HG02943 (cell line): ENCODE measurements around the gene TGM3.

Experiments used
- ATAC-seq: cut with Tn5 transposase; IDR thresholded peaks from one replicate; pipeline ENCODE4 v1.9.1; 2021; ENCODE audit warnings: mild to moderate bottlenecking, low read depth, moderate library complexity; ENCODE audit not compliant: unreplicated experiment

Gene TGM3

GRCh38 chr20:2335096-2335870, 39.5 kb downstream of the TGM3 start:
- ATAC-seq = no peak

- no peak for ATAC-seq
Measured at GRCh38 chr20:2336471-2336870, 40.7 kb downstream of the TGM3 start.

GRCh38 chr20:2337142-2337541, 41.3 kb downstream of the TGM3 start:
- ATAC-seq = no peak

GRCh38 chr20:2338411-2339066, 42.7 kb downstream of the TGM3 start:
- no peak for ATAC-seq

- ATAC-seq = no peak
Measured at GRCh38 chr20:2340136-2340535, 44.3 kb downstream of the TGM3 start.

- no peak for ATAC-seq
Measured at GRCh38 chr20:2340823-2341222, 45.0 kb downstream of the TGM3 start.

- ATAC-seq = no peak
Measured at GRCh38 chr20:2341336-2341735, 45.5 kb downstream of the TGM3 start.

DNA sequence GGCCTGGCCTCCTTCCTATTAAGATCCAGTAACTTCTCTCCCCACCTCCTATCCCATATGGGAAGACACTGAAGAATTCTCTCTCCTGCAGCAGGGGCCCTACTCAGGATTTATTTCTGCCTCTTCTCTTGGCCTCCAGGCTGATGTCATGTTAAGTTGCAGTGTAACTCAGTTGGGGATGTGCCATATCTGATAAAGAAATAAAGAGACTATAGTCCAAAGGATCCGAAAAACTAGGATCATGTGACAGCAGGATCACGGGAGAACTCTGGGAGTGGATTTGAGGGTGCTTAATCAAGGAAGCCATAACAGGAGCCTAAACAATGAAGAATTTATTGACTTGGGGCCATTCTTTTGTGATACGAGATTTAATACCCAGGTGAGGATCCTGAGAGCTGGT, 46.4 kb downstream of the TGM3 start:
- ATAC-seq = no peak

- ATAC-seq = no peak
Measured at GRCh38 chr20:2346188-2346587, 50.4 kb downstream of the TGM3 start.

- no peak for ATAC-seq
Measured at GRCh38 chr20:2348336-2348735, 52.5 kb downstream of the TGM3 start.

DNA sequence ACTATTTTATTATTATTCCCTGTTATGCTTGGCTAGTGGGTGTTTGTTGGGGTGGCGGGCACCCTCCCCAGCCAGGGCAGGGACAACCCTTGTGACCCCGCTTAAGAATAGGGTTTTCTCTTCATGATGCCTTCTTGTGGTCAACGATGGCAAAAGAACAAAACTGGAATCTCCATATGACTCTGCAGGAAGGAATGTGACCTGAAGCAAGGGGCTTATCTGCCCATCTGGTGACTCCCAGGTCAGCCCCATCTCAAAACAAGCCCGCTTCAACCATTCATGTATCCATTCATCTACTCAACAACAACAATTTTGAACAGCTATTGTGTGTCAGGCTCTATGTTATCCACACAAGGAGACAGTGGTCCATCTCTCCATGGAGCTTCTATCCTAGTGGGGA, 54.0 kb downstream of the TGM3 start:
- no peak for ATAC-seq

DNA sequence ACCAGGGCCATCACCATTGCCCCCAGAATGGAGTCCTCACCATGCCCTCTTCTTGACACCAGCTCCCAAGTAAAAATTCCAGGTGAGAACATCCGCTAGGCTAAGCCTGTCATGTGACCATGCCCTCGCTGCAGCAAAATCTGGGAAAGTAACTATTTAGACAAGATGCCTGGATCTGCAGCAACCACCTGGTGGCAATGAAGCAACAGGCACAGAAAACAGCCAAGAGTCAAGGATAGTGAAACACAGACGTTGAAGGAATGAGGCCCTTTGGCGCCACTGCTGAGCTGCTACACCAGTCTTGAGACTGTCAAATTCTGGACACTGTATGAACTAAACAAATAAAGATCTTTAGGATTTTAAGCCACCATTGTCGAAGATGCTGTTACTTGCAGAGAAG, 54.8 kb downstream of the TGM3 start:
- ATAC-seq = no peak

DNA sequence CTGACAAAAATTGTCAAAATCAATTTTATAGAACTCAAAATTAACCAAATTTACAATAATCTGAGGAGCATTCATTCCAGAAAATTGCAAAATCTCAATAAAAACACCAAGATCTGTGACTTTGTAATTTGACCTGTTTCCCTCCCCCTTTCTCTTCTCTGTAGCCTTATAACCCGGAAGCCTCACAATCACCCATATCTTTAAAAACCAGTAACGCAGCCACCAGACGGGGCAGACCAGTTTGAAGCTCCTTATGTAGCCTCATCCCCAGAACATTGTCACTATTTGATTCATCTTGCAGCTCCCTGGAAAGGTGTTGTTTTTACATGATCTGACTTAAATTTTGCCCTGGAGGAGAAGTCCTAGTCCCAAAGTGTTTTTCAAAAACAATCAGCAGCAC, 57.4 kb downstream of the TGM3 start:
- ATAC-seq = no peak

- no peak for ATAC-seq
Measured at GRCh38 chr20:2357114-2357513, 61.3 kb downstream of the TGM3 start.

DNA sequence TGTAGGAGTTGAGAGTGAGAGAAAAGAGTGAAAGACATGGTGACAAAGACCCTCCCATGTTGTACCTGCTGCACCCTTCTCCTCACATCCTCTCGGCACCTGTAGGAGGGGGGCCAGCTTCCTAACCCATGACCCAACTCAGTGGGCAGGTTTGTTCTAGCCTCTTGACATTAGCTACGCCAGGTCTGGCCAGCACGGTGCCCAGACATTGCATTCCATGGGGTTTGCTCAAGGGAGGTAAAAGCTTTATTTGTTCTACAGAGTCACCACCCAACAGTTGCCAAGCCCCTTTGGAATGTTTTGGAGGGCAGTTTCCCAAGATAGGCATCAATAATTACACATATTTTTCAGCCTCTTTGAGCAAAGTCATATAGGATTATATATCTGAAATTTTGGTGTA, 62.2 kb downstream of the TGM3 start:
- ATAC-seq = no peak

- no peak for ATAC-seq
Measured at GRCh38 chr20:2361035-2361593, 65.3 kb downstream of the TGM3 start.

DNA sequence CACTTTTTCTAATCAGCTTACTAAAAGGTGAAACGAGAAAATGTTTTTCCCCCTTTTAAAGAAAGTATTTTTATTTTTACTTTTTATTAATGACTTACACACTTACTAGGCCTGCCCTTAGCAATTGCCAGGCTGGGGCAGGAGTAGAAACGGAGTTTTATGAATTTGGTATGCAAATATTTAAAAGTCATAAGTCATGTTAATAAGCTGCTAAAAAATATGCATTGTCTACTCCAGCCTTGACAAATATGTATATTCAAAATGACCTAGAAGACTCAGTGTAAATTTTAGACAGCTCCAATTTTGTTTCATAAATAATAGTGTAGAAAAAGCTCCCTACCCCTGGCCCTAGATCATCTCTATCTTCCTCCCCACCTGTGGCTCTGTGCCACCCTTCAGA, 67.4 kb downstream of the TGM3 start:
- ATAC-seq = no peak

DNA sequence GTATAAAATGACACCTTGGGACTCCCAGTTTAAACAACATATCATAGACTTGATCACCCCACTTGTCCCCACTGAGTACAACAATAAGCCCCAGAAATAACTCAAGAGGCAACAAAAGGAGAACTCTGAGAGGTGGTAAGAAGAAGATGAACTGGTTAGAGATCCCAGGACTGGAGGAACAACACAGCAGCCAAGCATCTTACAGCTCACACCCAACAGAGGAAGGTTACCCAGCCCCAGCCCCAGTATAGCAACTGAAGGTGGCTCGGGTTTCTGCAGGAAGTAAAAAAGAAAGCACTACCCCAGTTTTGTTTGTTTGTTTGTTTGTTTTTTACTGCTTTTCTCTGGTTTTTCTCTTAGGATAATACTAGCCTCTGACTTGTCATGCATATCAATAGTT, 67.8 kb downstream of the TGM3 start:
- no peak for ATAC-seq

GRCh38 chr20:2364044-2364443, 68.2 kb downstream of the TGM3 start:
- no peak for ATAC-seq

GRCh38 chr20:2365091-2365490, 69.3 kb downstream of the TGM3 start:
- no peak for ATAC-seq

DNA sequence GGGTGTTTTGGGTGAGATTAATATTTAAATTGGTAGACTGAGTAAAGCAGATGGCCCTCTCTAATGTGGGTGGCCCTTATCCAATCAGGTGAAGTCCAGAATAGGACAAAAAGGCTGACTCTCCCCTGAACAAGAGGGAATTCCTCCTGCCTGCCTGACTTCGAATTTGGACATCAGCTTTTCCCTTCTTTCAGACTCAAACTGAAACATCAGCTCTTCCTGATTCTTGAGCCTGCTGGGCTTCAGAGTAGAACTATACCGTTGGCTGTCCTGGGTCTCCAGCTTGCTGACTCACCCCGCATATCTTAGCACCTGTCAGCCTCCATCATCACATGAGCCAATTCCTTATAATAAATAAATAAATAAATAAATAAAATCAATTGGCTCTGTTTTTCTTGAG, 69.9 kb downstream of the TGM3 start:
- no peak for ATAC-seq

DNA sequence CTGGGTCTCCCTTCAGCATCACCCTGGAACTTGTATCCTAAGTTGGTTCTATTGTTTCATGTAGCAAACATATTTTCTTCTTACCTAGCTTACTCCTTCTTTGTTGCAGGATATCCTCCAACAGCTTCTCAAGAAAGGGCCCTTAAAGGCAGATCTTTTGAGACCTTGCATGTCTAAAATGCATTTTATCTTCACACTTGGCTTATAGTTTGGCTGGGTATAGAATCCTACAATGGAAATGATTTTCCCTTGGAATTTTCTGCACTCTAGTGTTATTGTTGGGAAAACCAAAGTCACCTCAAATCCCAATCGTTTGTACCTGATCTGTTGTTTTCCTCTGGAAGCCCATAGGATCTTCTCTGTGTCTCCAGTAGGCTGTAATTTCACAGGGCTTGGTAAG, 72.8 kb downstream of the TGM3 start:
- ATAC-seq = no peak
